GM12878 (cell line): ENCODE data around the gene HSPB6. TPM values are rescaled to one million over a fixed set of nuclear protein-coding genes. Genes with fewer than 3 reads are reported as not detected.

ENCODE experiments used
- HCFC1 ChIP-seq: fragments of 150-350 bp; IDR thresholded peaks from 2 replicates; pipeline ENCODE4 v1.6.1; 2014; ENCODE audit warnings: low read length
- HDAC6 ChIP-seq: fragments of 200-600 bp; sonication (generic); IDR thresholded peaks from one replicate; pipeline ENCODE4 v1.8.0; 2017; ENCODE audit warnings: antibody characterized with exemption; ENCODE audit not compliant: unreplicated experiment
- IRF4 ChIP-seq: IDR thresholded peaks from 2 replicates; pipeline ENCODE4 v1.6.1; 2011; ENCODE audit warnings: low read depth, low read length
- RAD21 ChIP-seq: IDR thresholded peaks from 2 replicates; pipeline ENCODE4 v1.6.1; 2011; ENCODE audit warnings: mild to moderate bottlenecking, low read depth, low read length, moderate library complexity; ENCODE audit not compliant: insufficient read depth
- RELB ChIP-seq: fragments of 450-650 bp; IDR thresholded peaks from 2 replicates; pipeline ENCODE4 v1.6.1; 2017; ENCODE audit warnings: low read depth, mild to moderate bottlenecking, moderate library complexity
- REST ChIP-seq: IDR thresholded peaks from 2 replicates; pipeline ENCODE4 v1.6.1; 2012; ENCODE audit warnings: mild to moderate bottlenecking, low read depth, low read length
- RFX5 ChIP-seq: IDR thresholded peaks from 2 replicates; pipeline ENCODE4 v1.6.1; 2011; ENCODE audit warnings: low read depth, low read length, improper control_type of control experiment
- USF2 ChIP-seq: IDR thresholded peaks from 2 replicates; pipeline ENCODE4 v1.6.1; 2011; ENCODE audit warnings: low read depth, low read length, improper control_type of control experiment, borderline replicate concordance
- ZBTB11 ChIP-seq: fragments of 450-650 bp; formaldehyde crosslinking; IDR thresholded peaks from 2 replicates; pipeline ENCODE4 v1.5.0; 2022; ENCODE audit warnings: mild to moderate bottlenecking, missing genetic modification characterization
- ZBTB33 ChIP-seq: fragments of 450-650 bp; IDR thresholded peaks from 2 replicates; pipeline ENCODE4 v1.6.1; 2017; ENCODE audit warnings: mild to moderate bottlenecking
- ZNF592 ChIP-seq: fragments of 450-650 bp; IDR thresholded peaks from 2 replicates; pipeline ENCODE4 v1.6.1; 2017; ENCODE audit warnings: mild to moderate bottlenecking, moderate library complexity
- polyA plus RNA-seq, 11 experiments: library from polyadenylated mRNA; depleted of rRNA in 4 of 11; unstranded in 6 of 11; stranded (reverse) in 5 of 11; fragments of >200 nt; fragmentation: Nextera tagmentation in 4 of 11; fragmentation: Illumina TruSeq in 1 of 11; extraction: Ambion mirVana in 4 of 11; extraction: Trizol in 1 of 11; gene quantifications; 1 replicate in 1 of 11; 2 replicates in 10 of 11; pipeline versions ENCODE4 v1.2.1 to v1.2.3, GENCODE V29; 2011 to 2016; ENCODE audit warnings: inconsistent platforms in 2 of 11, missing spikeins in 2 of 11, low read depth in 1 of 11
- total RNA-seq, 4 experiments: library from RNA; depleted of rRNA in 3 of 4; stranded (reverse); fragments of >200 nt in 3 of 4; fragmentation: Illumina TruSeq in 1 of 4; extraction: Trizol in 1 of 4; gene quantifications; 2 replicates each; pipeline versions ENCODE4 v1.2.1 to v1.2.3, GENCODE V29; 2013 to 2021

The HSPB6 gene
- total and polyA plus RNA-seq, 10 of the 15 experiments (the other 5 are each of a cell fraction or from before 2014, with no cell fraction given): 0.09 to 1.6 (median 0.36) TPM; not detected in 4

DNA sequence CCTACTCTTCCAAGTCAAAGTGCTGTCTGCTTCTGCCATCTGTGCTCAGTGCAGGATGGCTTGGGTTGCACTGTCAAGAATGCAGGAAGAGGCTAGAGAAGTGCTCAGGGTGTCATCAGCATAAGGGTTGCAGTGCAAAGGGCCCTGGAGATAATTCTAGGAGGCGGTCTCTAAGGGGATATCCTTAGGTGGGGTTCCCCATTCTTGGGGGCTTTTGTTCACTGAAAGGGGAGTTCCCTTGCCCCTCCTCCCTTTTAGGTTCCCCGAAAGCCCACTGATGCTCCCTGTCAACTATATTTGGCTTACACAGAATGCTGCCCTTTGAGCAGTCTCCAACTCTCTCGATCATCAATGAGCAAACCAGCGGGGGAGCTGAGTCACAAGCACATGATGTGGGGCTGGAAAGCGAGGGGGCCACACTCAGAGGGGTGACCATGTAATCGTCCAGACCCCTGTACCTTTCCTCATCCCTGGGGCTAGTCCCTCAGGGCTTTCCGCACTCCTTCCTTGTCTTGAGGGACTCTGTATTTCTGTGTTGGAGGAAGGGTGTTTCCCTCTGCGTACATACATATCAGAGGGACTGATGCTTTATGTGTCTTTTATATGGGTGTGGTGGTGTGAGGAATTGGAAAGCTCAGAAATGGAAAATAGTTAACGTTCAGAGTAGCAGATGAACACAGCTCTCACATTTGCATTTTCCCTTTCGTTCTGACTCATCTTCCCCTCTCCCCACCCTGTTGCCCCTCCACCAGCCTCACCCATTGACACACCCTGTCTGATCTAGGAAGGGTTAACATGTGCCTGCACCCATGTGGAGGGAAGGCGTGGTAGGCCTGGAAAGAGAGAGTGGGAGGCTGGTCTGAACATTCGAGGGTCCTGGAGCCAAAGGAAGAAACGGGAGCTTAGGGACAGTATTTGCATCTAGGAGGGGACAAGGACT, 45.8 kb downstream of the HSPB6 start (continued):
- TF ChIP-seq ZBTB33: no peak
- no peak for TF ChIP-seq RAD21
- no peak for TF ChIP-seq REST
- no peak for TF ChIP-seq HCFC1
- TF ChIP-seq RELB: peak; percentile 63; the same call in 1 of the 2 replicates
- TF ChIP-seq RFX5: no peak
- no peak for TF ChIP-seq ZBTB11
- TF ChIP-seq USF2: no peak
- no peak for TF ChIP-seq HDAC6
- TF ChIP-seq ZNF592: no peak; the same call in 1 of the 2 replicates
- peak; percentile 99 for TF ChIP-seq IRF4
